CD4-positive, alpha-beta T cell treated with Interleukin-2 at 100 ng/mL for 4 hours (primary cell): ENCODE results near the gene CPEB3.
"Not testable (repeated sequence)": the region's sequence is repeated elsewhere in the genome, so short reads cannot be mapped to it uniquely, and the experiment has no call there.

Experiments used
- DNase-seq: peaks from one replicate; pipeline ENCODE4 v3.0.0-alpha.2; 2020; ENCODE audit warnings: low spot score

The CPEB3 gene

GRCh38 chr10:92102601-92103213 is 188.2 kb downstream of the CPEB3 start:
- no peak for DNase-seq

GRCh38 chr10:92094960-92095359 is 195.9 kb downstream of the CPEB3 start:
- no peak for DNase-seq

- DNase-seq: no peak
Observed at GRCh38 chr10:92091965-92092364, 198.9 kb downstream of the CPEB3 start.

- DNase-seq: peak; percentile 55
Observed at GRCh38 chr10:92087750-92088395, 203.0 kb downstream of the CPEB3 start.

- no peak for DNase-seq
Observed at GRCh38 chr10:92082583-92083280, 208.1 kb downstream of the CPEB3 start.

- DNase-seq: no peak
Observed at GRCh38 chr10:92081641-92082040, 209.2 kb downstream of the CPEB3 start.

GRCh38 chr10:92080244-92080643 is 210.6 kb downstream of the CPEB3 start:
- no peak for DNase-seq

- no peak for DNase-seq
Observed at GRCh38 chr10:92079003-92079402, 211.9 kb downstream of the CPEB3 start.

GRCh38 chr10:92076722-92077121 is 214.2 kb downstream of the CPEB3 start:
- DNase-seq: no peak

- DNase-seq: no peak
Observed at GRCh38 chr10:92075829-92076228, 215.0 kb downstream of the CPEB3 start.

- DNase-seq: no peak
Observed at GRCh38 chr10:92074126-92074887, 216.6 kb downstream of the CPEB3 start.

GRCh38 chr10:92068900-92069299 is 222.0 kb downstream of the CPEB3 start:
- no peak for DNase-seq

GRCh38 chr10:92066386-92066785 is 224.5 kb downstream of the CPEB3 start:
- DNase-seq: no peak

GRCh38 chr10:92064506-92064905 is 226.4 kb downstream of the CPEB3 start:
- no peak for DNase-seq

GRCh38 chr10:92062273-92062672 is 228.6 kb downstream of the CPEB3 start:
- DNase-seq: no peak

- DNase-seq: no peak
Observed at GRCh38 chr10:92054807-92055206, 236.1 kb downstream of the CPEB3 start.

GRCh38 chr10:92052741-92053140 is 238.1 kb downstream of the CPEB3 start:
- DNase-seq: no peak

GRCh38 chr10:92052088-92052487 is 238.8 kb downstream of the CPEB3 start:
- no peak for DNase-seq

GRCh38 chr10:92047215-92047614 is 243.7 kb downstream of the CPEB3 start:
- DNase-seq: no peak

GRCh38 chr10:92045641-92046106 is 245.2 kb downstream of the CPEB3 start:
- DNase-seq: no peak

- no peak for DNase-seq
Observed at GRCh38 chr10:92042541-92042940, 248.3 kb downstream of the CPEB3 start.

- no peak for DNase-seq
Observed at GRCh38 chr10:92038949-92039348, 251.9 kb downstream of the CPEB3 start.

- DNase-seq: not testable (repeated sequence)
Observed at GRCh38 chr10:92033070-92033469, 257.8 kb downstream of the CPEB3 start.
